ENCODE measurements around the gene ATP8B3. TPM values are rescaled to one million over a fixed set of nuclear protein-coding genes. Genes with fewer than 3 reads are reported as not detected.

ATP8B3 gene
- total and polyA plus RNA-seq, 9 of the 15 experiments (the other 6 are each of a cell fraction or from before 2014, with no cell fraction given), result 1.2 to 12.3 (median 3.8) TPM

GRCh38 chr19:1860042-1860775, 48.1 kb upstream of the ATP8B3 start (continued):
- TF ChIP-seq MED1 (CRISPR knock-in tag; IDR thresholded peaks at IDR 0.05; ENCODE audit: borderline replicate concordance), result no peak
- TF ChIP-seq TAF7 (tag; IDR thresholded peaks at IDR 0.05), result no peak
- TF ChIP-seq HES1 (IDR thresholded peaks at IDR 0.05; ENCODE audit: low read depth), result no peak
- TF ChIP-seq RBM22 (IDR thresholded peaks at IDR 0.05; ENCODE audit: low read depth, low read length, poor library complexity, severe bottlenecking), result no peak
- TF ChIP-seq NFRKB (IDR thresholded peaks at IDR 0.05; ENCODE audit: low read depth), result no peak
- no peak for TF ChIP-seq CLOCK (CRISPR knock-in tag; IDR thresholded peaks at IDR 0.05; ENCODE audit: borderline replicate concordance)
- peak; percentile 31 to 64; a peak in 2 of 4 replicates for TF ChIP-seq MNT (conservative IDR thresholded peaks at IDR 0.05)
- no peak for TF ChIP-seq CEBPG (CRISPR knock-in tag; IDR thresholded peaks at IDR 0.05)
- no peak for TF ChIP-seq CEBPG (tag; conservative IDR thresholded peaks at IDR 0.05 in 1 of 2, IDR thresholded peaks at IDR 0.05 in 1 of 2)
- TF ChIP-seq CSDE1 (IDR thresholded peaks at IDR 0.05), result peak in 1 of 2 experiments; percentile 94; a peak in 1 of 4 replicates
- no peak for TF ChIP-seq ATF4 (CRISPR knock-in tag; IDR thresholded peaks at IDR 0.05)
- no peak for TF ChIP-seq BRCA1 (IDR thresholded peaks at IDR 0.05)
- no peak for TF ChIP-seq BRCA1 (CRISPR knock-in tag; IDR thresholded peaks at IDR 0.05)
- peak in 1 of 2 experiments; percentile 56; a peak in 1 of 4 replicates for TF ChIP-seq RCOR1 (IDR thresholded peaks at IDR 0.05; ENCODE audit: borderline replicate concordance in 1 of 2, low read depth in 2 of 2, low read length in 2 of 2)
- TF ChIP-seq JUNB (CRISPR knock-in tag; conservative IDR thresholded peaks at IDR 0.05), result no peak
- no peak for TF ChIP-seq FOXA1 (IDR thresholded peaks at IDR 0.05; ENCODE audit: borderline replicate concordance)
- TF ChIP-seq PCBP1 (IDR thresholded peaks at IDR 0.05; ENCODE audit: low read depth, low read length, poor library complexity, severe bottlenecking), result no peak
- no peak for TF ChIP-seq XRCC5 (IDR thresholded peaks at IDR 0.05; ENCODE audit: low read depth, low read length)
- peak; percentile 59 for TF ChIP-seq NEUROD1 (IDR thresholded peaks at IDR 0.05; ENCODE audit: borderline replicate concordance, low read depth, low read length, partially characterized antibody)
- TF ChIP-seq THRAP3 (IDR thresholded peaks at IDR 0.05; ENCODE audit: borderline replicate concordance), result no peak
- peak; percentile 30; the same call in 1 of the 2 replicates for TF ChIP-seq TFAP4 (CRISPR knock-in tag; IDR thresholded peaks at IDR 0.05; ENCODE audit: borderline replicate concordance)
- TF ChIP-seq ZNF134 (CRISPR knock-in tag; conservative IDR thresholded peaks at IDR 0.05), result no peak
